Endothelial cell of umbilical vein (primary cell): ENCODE data around the gene MPEG1. TPM values are rescaled to one million over a fixed set of nuclear protein-coding genes. Genes with fewer than 3 reads are reported as not detected.
A peak's percentile ranks its signal among the peaks of the same experiment; 100 is the strongest.

Source experiments
- BruUV-seq: library from RNA; stranded (reverse); fragments of 400-500 nt; replicated peaks from 2 replicates; lab custom pipeline; 2021; lab: Mats Ljungman, UMichigan
- CTCF ChIA-PET: fragments of 300-600, 350-600 bp; sonication (Branson Sonifier 250); formaldehyde crosslinking; loops from one replicate; lab custom pipeline; 2021; ENCODE audit warnings: antibody characterized with exemption, inconsistent platforms; lab: Charles Lee
- POLR2A ChIA-PET: fragments of 300-600, 350-600 bp; sonication (Branson Sonifier 250); formaldehyde crosslinking; loops from one replicate; lab custom pipeline; 2021; ENCODE audit warnings: antibody characterized with exemption, inconsistent platforms; lab: Charles Lee
- DNase-seq: peaks from one replicate; pipeline ENCODE4 v3.0.0-alpha.2; 2011; ENCODE audit warnings: low read depth, low spot score
- FAIRE-seq: peaks from 2 replicates; lab custom pipeline; 2011; peaks lifted over from hg19 to GRCh38; lab: Jason Lieb, UNC
- H2AFZ ChIP-seq: 2 replicates; pipeline ENCODE4 v1.6.0; 2012; ENCODE audit warnings: low read depth, low read length, control low read depth, inconsistent platforms
- H3K27ac ChIP-seq: 2 replicates; pipeline ENCODE4 v1.5.1; 2011; ENCODE audit warnings: low read depth, mild to moderate bottlenecking, control low read depth, low read length, moderate library complexity; ENCODE audit not compliant: insufficient read depth
- H3K27me3 ChIP-seq, 2 experiments: 2 replicates each; pipeline versions ENCODE4 v1.6.0 to v1.6.1; 2011; ENCODE audit warnings: low read length in 2 of 2, mixed read lengths in 1 of 2; ENCODE audit not compliant: control insufficient read depth in 2 of 2, insufficient read depth in 2 of 2
- H3K36me3 ChIP-seq, 2 experiments: 2 replicates in 1 of 2; 3 replicates in 1 of 2; pipeline ENCODE4 v1.5.1; 2011; ENCODE audit warnings: low read length in 2 of 2, mild to moderate bottlenecking in 1 of 2, moderate library complexity in 1 of 2; ENCODE audit not compliant: control insufficient read depth in 2 of 2, insufficient read depth in 2 of 2; ENCODE audit errors: extremely low read depth in 1 of 2
- H3K4me1 ChIP-seq: 3 replicates; pipeline ENCODE4 v1.5.1; 2011; ENCODE audit warnings: mild to moderate bottlenecking, low read length; ENCODE audit not compliant: control insufficient read depth, insufficient read depth; ENCODE audit errors: extremely low read depth
- H3K4me2 ChIP-seq: 2 replicates; pipeline ENCODE4 v1.6.1; 2011; ENCODE audit warnings: low read length, control low read depth, mixed read lengths; ENCODE audit not compliant: insufficient read depth
- H3K4me3 ChIP-seq, 3 experiments: fragments of 200-600 bp in 1 of 3; sonication (generic), shearing (Covaris generic) in 1 of 3; replicated peaks in 1 of 3; 2 replicates each; pipeline ENCODE4 v1.5.1; 2011 to 2016; ENCODE audit warnings: control low read depth in 3 of 3, low read length in 3 of 3, mild to moderate bottlenecking in 2 of 3, inconsistent platforms in 1 of 3, low read depth in 1 of 3, moderate library complexity in 1 of 3; ENCODE audit not compliant: insufficient read depth in 1 of 3
- H3K79me2 ChIP-seq: 2 replicates; pipeline ENCODE4 v1.6.0; 2012; ENCODE audit warnings: low read length, inconsistent platforms; ENCODE audit not compliant: control insufficient read depth, insufficient read depth
- H3K9ac ChIP-seq: replicated peaks from 2 replicates; pipeline ENCODE3; 2011; ENCODE audit warnings: low read length, control low read depth; ENCODE audit not compliant: insufficient read depth; ENCODE audit errors: extremely low read depth
- H3K9me1 ChIP-seq: replicated peaks from 3 replicates; pipeline ENCODE4 v1.6.0; 2011; ENCODE audit warnings: mild to moderate bottlenecking, low read length; ENCODE audit not compliant: control insufficient read depth, insufficient read depth; ENCODE audit errors: extremely low read depth
- H3K9me3 ChIP-seq: replicated peaks from 2 replicates; pipeline ENCODE4 v1.5.1; 2012; ENCODE audit warnings: low read length, inconsistent platforms; ENCODE audit not compliant: control insufficient read depth, insufficient read depth
- H4K20me1 ChIP-seq: replicated peaks from 2 replicates; pipeline ENCODE3; 2011; ENCODE audit warnings: mild to moderate bottlenecking, low read length; ENCODE audit not compliant: control insufficient read depth, insufficient read depth; ENCODE audit errors: extremely low read depth
- CTCF ChIP-seq, 2 donors: IDR thresholded peaks; 1 replicate in 1 of 2; 2 replicates in 1 of 2; pipeline ENCODE4 v1.5.1; 2011; ENCODE audit warnings: low read length in 2 of 2, mild to moderate bottlenecking in 2 of 2, moderate library complexity in 2 of 2, control low read depth in 1 of 2, inconsistent platforms in 1 of 2, low read depth in 1 of 2; ENCODE audit not compliant: insufficient read depth in 1 of 2; ENCODE audit errors: extremely low read depth in 1 of 2
- EZH2 ChIP-seq: IDR thresholded peaks from 2 replicates; pipeline ENCODE4 v1.6.1; 2012; ENCODE audit warnings: borderline replicate concordance, low read depth, mild to moderate bottlenecking, moderate library complexity, low read length, inconsistent platforms; ENCODE audit not compliant: severe bottlenecking
- FOS ChIP-seq: IDR thresholded peaks from 2 replicates; pipeline ENCODE4 v1.6.1; 2011; ENCODE audit warnings: mild to moderate bottlenecking, low read length, moderate library complexity, borderline replicate concordance; ENCODE audit not compliant: insufficient read depth
- GATA2 ChIP-seq: IDR thresholded peaks from 2 replicates; pipeline ENCODE4 v1.7.0; 2011; ENCODE audit warnings: low read depth, mild to moderate bottlenecking, moderate library complexity, mixed read lengths, low read length; ENCODE audit not compliant: insufficient read length, insufficient read depth
- JUN ChIP-seq: IDR thresholded peaks from 2 replicates; pipeline ENCODE4 v1.6.1; 2011; ENCODE audit warnings: borderline replicate concordance, low read depth; ENCODE audit not compliant: insufficient read length, insufficient read depth
- MAX ChIP-seq: IDR thresholded peaks from 2 replicates; pipeline ENCODE4 v1.6.1; 2011; ENCODE audit not compliant: insufficient read depth, insufficient read length
- MYC ChIP-seq: IDR thresholded peaks from one replicate; pipeline ENCODE4 v1.6.1; 2011; ENCODE audit warnings: mild to moderate bottlenecking, low read depth, low read length
- POLR2AphosphoS5 ChIP-seq: IDR thresholded peaks from 2 replicates; pipeline ENCODE4 v1.6.1; 2012; ENCODE audit warnings: low read depth, mild to moderate bottlenecking, control low read depth, low read length, moderate library complexity; ENCODE audit not compliant: insufficient read depth
- dilution Hi-C: fragments of 300-500 bp; cut with MboI; formaldehyde crosslinking; loops from one replicate; pipeline ENCODE4 v1.15.0; 2019; ENCODE audit warnings: low sequenced_read_pairs; ENCODE audit not compliant: extremely low pct_ligation_motif_present
- intact Hi-C: fragments of 100-400 bp; cut with micrococcal nuclease; formaldehyde crosslinking; loops from one replicate; pipeline ENCODE4 v1.10.0; 2022
- polyA plus RNA-seq, 4 experiments: library from polyadenylated mRNA; depleted of rRNA in 3 of 4; stranded (reverse) in 3 of 4; unstranded in 1 of 4; fragments of >200 nt; gene quantifications; 2 replicates each; pipeline versions ENCODE4 v1.2.1 to v1.2.3, GENCODE V29; 2011 to 2012; ENCODE audit warnings: missing spikeins in 1 of 4
- total RNA-seq: library from RNA; stranded (reverse); gene quantifications from 2 replicates; pipeline ENCODE4 v1.2.3, GENCODE V29; 2021

The MPEG1 gene
- total and polyA plus RNA-seq, 2 donors (not counting 3 experiments of a cell fraction or from before 2014, with no cell fraction given), result not detected

- BruUV-seq, result no TSS peak
- H3K27ac ChIP-seq, result no peak overlapping the region
Measured at GRCh38 chr11:59173080-59173963, 39.4 kb downstream of the MPEG1 start.

GRCh38 chr11:59172345-59173079 is 40.2 kb downstream of the MPEG1 start:
- FAIRE-seq (no peak), DNase-seq (no peak)
- no peaks in the 10 kb centered on the region for H3K9me1 ChIP-seq
- H3K4me1 ChIP-seq, result peaks cover 8% of the 10 kb centered on the region
- H4K20me1 ChIP-seq, result no peaks in the 10 kb centered on the region
- peak overlapping the region; percentile 82 for H2AFZ ChIP-seq
- H3K4me3 ChIP-seq, result peak overlapping the region in 2 of 3 experiments; percentile 22 to 36
- no peaks in the 10 kb centered on the region for H3K9me3 ChIP-seq
- dilution Hi-C loops, result no loop called here
- ChIA-PET POLR2A (no interaction called here), CTCF (interaction anchor here (0.6 to 5.0 kb wide), 36 partner anchors 8 to 508 kb away, joined by 3 to 143 read pairs (median 7); partner anchors contain the start of genes FAM111A, FAM111B and MPEG1)
- TF ChIP-seq MAX (no peak), POLR2AphosphoS5 (no peak), MYC (no peak), JUN (no peak), FOS (no peak), GATA2 (no peak), EZH2 (peak; percentile 96), CTCF (IDR thresholded peaks at IDR 0.05; ENCODE audit: extremely low read depth in 1 of 2, insufficient read depth in 1 of 2, low read depth in 1 of 2, low read length in 2 of 2) (no peak)
- intact Hi-C loops, result no loop called here
- H3K4me2 ChIP-seq, result peak overlapping the region; percentile 60
- no TSS peak for BruUV-seq
- H3K9ac ChIP-seq, result no peak overlapping the region
- H3K27ac ChIP-seq, result no peak overlapping the region
- no peaks in the 10 kb centered on the region for H3K36me3 ChIP-seq
- H3K27me3 ChIP-seq, result peaks cover 34 to 38% of the 10 kb centered on the region in 2 experiments
- H3K79me2 ChIP-seq, result no peaks in the 10 kb centered on the region

More at GRCh38 chr11:59173080-59173963, 39.4 kb downstream of the MPEG1 start:
- Histone ChIP-seq H3K27me3 (peaks cover 38 to 42% of the 10 kb centered on the region in 2 experiments), H3K36me3 (no peaks in the 10 kb centered on the region), H3K79me2 (no peaks in the 10 kb centered on the region), H2AFZ (peak overlapping the region; percentile 72), H3K9me1 (no peaks in the 10 kb centered on the region), H4K20me1 (no peaks in the 10 kb centered on the region), H3K9ac (no peak overlapping the region), H3K9me3 (no peaks in the 10 kb centered on the region), H3K4me2 (peak overlapping the region; percentile 44), H3K4me1 (peaks cover 8% of the 10 kb centered on the region), H3K4me3 (no peak overlapping the region)
- TF ChIP-seq EZH2, result peak; percentile 90
- TF ChIP-seq GATA2, result no peak
- no peak for TF ChIP-seq MAX
- intact Hi-C loops (no loop called here), dilution Hi-C loops (no loop called here)
- ChIA-PET POLR2A (no interaction called here), CTCF (interaction anchor here (0.8 to 5.0 kb wide), 5 partner anchors 13 to 67 kb away, joined by 4 to 86 read pairs (median 15); partner anchors contain the start of gene FAM111B)
- DNase-seq (no peak), FAIRE-seq (no peak)
